GM21515 (cell line): ENCODE data around the gene EXOC1.
A peak's percentile ranks its signal among the peaks of the same experiment; 100 is the strongest.
"Not testable (repeated sequence)": the region's sequence is repeated elsewhere in the genome, so short reads cannot be mapped to it uniquely, and the experiment has no call there.

ENCODE experiments used
- ATAC-seq: cut with Tn5 transposase; IDR thresholded peaks from one replicate; pipeline ENCODE4 v1.9.1; 2021; ENCODE audit not compliant: unreplicated experiment

EXOC1 gene, protein sequence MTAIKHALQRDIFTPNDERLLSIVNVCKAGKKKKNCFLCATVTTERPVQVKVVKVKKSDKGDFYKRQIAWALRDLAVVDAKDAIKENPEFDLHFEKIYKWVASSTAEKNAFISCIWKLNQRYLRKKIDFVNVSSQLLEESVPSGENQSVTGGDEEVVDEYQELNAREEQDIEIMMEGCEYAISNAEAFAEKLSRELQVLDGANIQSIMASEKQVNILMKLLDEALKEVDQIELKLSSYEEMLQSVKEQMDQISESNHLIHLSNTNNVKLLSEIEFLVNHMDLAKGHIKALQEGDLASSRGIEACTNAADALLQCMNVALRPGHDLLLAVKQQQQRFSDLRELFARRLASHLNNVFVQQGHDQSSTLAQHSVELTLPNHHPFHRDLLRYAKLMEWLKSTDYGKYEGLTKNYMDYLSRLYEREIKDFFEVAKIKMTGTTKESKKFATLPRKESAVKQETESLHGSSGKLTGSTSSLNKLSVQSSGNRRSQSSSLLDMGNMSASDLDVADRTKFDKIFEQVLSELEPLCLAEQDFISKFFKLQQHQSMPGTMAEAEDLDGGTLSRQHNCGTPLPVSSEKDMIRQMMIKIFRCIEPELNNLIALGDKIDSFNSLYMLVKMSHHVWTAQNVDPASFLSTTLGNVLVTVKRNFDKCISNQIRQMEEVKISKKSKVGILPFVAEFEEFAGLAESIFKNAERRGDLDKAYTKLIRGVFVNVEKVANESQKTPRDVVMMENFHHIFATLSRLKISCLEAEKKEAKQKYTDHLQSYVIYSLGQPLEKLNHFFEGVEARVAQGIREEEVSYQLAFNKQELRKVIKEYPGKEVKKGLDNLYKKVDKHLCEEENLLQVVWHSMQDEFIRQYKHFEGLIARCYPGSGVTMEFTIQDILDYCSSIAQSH

DNA sequence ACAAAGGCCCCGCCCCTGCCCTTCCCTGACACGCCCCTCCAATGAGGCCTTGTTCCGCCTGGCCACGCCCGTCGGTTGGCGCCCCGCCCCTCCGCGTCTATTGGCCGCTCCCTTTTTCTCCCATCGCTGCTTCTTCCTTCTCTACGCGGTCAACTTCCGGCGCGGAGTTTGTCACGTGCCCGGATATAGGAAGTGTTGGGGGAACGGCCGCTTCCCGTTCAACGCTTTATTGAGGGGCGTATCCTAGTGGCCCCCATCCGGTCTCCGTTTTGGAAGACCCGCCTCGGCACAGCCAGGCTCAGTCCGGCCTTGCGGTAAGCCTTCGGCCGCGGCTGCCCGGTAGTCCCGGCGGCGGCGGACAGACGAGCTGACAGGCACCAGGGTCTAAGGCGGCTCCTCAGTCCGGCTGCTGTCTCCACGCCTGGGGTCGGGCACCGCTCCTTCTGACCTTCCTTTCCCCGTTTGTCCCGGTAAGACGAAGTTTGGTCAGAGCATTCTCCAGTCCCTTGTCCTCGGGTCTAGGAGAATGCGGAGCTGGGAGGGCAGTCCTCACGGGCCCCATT lies at the start of gene EXOC1:
TSS of gene EXOC1 (plus strand) at position 165 of the 563 bp plus-strand sequence. CDS start 4,676 bp downstream, outside the sequence.
- ATAC-seq, result peak; percentile 99

DNA sequence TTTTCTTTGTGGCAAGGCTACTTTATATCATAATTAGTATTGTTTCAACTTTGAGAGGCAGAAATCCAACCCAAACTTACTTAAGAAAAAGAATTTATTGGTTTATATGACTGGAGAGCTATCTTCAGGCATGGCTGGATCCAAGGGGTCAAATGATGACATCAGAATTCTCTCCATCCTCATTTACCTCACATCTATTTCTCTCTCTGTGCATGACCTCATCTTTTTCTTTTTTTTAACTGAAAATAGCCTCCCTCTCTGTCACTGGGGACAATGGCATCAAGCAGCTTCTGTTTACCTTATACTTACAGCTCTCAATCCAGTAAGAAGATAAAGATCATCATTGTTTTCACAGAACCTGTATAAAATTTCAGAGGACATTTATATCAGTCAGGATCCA lies 45.9 kb upstream of the EXOC1 start:
- ATAC-seq, result no peak

DNA sequence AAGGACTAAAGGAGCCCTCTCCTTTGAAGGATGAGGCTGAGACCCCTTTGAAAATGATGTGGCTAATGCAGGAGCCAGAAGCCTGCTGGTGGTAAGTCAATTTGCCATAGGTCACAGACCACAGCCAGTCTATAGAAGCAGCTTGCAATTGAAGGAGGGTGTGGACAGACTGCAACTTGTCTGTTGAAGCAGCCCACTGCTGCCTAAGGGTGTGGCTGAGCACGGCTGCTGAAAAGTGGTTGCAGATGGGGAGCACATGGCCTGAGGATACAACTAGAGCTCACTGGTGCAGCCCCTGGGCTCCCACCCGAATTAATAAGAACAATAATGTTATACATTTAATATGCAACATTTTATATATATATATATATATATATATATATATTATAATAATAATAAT lies 45.3 kb upstream of the EXOC1 start:
- no peak for ATAC-seq

DNA sequence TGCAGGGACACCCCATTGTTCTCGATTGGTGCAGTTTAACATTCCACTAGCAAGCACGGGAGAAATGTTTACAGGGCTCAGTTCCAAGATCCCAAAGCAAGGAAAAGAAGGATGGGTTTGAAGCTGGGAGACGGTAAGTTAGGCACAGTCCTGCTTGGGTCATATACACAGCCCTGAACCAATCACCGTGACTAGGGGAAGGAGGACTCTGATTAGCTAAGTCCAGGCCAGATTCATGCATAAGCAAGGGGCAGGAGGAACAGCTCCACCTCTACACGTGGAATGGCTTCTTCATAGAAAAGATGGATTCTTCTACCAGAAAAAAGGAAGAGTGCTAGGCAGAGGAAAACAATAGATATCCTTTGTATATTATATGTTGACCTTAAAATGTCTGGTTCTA lies 44.8 kb upstream of the EXOC1 start:
- ATAC-seq, result no peak

DNA sequence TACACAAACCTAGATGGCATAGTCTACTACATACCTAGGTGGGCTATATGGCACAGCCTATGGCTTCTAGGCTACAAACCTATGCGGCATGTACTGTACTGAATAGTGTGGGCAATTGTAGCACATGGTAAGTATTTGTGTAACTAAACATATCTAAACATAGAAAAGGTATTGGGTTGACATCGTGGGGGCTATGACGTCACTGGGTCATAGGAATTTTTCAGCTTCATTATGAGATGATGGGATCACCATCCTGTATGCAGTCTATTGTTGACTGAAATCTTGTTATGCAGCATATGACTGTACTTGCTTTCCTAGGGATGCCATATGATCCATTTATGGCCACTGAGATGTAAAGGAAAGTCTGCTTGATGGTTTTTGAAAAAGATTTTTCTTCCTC lies 35.8 kb upstream of the EXOC1 start:
- ATAC-seq, result no peak

DNA sequence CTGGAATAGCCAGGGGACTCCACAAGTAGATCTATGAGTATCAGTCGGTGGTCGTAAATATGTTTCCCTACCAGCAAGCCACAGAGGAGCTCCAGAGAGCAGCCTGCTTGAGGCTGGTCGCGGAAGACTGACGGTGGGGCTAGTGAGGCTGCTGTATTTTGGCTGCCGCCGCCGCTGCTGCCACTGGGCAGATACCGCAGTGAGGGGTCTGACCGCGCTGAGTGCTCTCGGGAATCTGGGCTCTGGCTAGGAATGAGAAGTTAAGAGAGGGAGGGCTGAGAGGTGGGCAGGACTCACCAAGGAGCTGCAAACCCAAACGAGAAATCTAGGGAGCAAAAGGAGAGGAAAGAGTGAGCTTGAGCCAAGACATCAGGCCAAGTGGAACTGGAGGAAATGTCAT lies 33.8 kb upstream of the EXOC1 start, which contains the start of gene EXOC1L:
TSS of gene EXOC1L (plus strand) at position 157 of the 400 bp plus-strand sequence. CDS start at position 394, 237 bp downstream.
- no peak for ATAC-seq

DNA sequence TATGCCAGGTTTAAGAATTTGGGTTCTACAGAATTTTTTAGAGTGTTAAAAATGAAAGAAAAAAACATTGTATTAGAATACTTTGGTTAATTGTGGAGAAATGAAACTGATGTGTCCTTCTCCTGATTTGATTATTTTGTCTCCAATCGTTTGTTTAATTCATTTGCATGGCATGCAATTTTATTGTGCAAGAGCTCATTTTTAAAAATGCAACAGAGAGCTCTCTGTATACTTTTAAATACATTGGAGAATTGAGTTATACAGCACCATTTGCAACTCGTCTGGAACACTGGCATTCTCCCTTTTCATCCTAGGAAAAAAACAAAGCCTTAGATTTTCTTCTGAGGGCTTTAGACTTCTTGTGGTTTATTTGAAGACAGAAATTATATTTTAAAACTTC lies 33.2 kb upstream of the EXOC1 start:
- no peak for ATAC-seq

DNA sequence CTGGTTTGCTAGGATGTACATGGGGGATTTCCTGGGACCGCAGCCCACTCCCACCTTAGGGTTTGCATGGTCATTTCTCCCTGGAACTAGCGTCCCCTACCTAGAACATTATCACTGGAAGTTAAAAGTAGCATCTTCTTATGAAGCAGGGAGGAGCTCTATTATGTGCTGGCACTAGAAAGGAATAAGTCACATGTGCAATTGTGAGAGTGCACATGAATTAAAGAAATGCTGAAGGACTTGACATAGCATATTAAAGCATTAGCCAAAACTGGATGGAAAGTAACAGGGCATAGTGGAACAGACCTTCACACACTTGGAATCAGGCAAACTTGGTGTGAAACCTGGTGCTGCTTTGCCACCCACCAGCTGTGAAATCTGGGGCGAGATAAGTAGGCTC lies 31.1 kb upstream of the EXOC1 start:
- ATAC-seq, result no peak

DNA sequence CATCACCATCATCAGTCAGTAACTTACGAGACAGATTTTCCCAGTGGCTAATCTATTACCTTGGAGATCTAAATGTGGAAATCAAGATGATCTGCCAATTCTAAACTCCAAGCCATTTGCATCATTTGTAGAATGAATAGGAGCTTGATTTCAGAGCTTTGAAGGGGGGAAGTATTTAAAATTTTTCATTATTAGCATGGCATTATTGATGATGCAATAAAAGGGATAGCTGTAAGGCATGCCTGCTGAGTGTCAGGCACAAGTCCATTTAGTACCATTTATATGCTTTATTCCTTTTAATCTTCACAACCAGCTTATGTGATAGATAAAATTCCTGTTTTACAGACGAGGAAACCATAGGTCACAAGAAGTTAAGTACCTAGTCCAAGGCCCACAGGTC lies 28.6 kb upstream of the EXOC1 start:
- no peak for ATAC-seq

DNA sequence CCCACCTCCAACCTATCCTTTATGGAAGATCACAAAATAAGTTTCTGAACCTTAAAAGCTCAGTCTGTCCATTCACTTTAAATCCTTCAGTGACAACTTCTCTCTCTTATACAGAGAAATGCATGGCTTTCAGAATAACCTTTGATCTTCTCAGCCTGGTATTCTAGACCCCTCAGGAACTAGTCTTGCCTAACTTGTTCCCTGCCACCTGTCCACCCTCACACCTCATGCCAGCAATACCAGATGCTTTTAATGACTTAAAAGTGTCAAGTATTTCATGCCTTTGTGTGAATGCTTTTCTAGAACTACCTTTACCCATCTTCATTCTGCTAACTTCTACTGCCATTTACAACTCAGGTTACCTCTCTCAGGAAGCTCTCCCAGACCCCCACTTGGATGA lies 26.5 kb upstream of the EXOC1 start:
- no peak for ATAC-seq

DNA sequence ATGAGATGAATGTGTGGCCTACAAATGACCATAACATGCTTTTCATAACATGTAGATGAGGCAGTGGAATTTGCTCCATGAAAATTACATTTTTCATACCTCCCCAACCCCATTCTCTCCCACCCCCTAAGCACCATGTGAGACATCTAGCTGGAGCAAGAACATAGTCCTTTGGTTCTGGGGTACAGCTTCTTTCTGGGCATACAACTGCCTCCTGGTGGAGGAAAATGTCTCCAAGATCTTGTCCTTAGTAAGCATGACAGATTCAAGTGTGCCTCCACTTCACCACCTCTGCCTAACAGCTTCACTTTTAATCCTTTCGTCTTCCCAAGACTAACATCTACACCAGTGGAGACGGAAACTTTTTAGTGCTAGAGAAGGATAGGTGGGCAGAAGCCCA lies 25.9 kb upstream of the EXOC1 start:
- no peak for ATAC-seq

DNA sequence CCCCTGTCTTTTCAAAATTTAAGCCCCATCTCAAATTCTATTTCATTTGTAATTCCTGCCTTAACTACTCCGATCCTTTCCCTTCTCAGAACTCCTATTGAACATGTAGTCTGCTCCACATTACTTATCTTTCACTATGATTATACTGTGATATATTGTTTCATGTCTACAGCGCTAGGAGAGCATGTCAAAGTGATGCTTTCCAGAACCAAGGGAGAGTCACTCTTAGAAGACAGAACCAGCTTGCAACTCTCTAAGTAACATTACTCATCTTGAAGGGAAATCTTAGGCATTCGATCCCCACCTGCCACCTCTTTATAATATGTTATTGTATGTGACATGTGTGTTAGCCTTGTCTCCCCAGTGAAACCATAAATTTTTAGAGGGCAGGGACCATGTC lies 23.4 kb upstream of the EXOC1 start:
- ATAC-seq, result no peak

DNA sequence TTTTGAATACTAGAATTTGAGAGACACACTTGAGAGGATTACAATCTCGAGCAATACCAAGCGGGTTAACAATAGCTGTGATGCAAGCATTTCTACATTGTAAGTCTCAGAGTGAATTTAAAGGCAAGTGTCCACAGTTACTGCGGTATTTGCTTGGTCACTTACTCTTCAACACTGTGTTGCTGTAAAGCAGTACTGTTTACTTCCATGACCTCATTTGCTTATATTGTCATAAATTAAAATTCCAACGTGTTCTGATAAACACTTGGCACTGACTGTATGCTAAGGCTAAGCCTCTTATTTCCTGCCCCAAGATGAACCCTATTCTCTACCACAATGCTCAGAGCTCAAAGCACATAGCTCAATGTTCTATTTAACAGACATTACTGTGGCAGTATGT lies 22.7 kb upstream of the EXOC1 start:
- no peak for ATAC-seq

DNA sequence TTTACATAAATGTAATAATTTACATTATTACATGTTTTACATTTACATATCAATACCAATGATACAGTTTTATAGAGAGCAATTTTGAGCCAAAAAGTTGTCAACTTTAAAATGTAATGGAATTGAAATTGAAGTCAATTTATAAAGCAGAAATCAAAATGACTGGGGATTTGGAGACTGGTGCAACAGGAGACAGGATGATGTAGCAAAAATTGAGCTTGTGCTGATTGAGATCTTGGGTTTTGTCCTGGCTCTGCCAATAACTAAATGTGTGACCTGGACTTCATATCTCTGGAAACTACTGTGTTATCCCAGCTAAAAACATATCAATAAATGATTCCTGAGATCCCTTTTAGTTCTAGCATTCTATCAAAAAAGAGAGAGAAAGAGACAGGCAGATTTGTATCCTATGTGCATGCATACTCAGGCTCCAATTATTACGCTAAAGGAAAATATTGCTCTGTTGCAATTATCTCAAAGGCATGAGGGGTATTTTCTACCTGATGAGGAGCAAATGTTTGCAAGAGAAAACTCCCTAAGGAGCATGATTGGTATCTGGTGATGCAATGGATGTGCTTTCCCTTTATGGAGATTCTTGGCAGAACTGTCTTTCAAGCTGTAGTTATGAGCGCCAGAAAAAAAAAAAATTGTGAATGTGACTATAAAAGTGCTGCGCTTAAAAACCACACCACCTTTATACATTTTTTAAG lies 19.2 kb upstream of the EXOC1 start:
- no peak for ATAC-seq

DNA sequence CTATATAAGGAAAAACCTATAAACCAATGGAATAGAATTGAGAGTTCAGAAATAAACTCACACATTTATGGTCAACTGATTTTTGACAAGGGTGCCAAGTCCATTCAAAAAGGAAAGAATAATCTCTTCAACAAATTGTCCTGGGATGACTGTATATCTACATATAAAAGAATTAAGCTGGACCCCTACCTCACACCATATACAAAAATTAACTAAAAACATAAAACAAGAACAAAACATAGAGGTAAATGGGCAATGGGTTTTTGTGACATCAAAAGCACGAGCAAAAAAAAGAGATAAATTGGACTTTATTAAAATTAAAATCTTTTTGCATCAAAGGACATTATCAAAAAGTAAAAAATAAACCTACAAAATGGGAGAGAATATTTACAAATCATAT lies 15.5 kb upstream of the EXOC1 start:
- no peak for ATAC-seq

DNA sequence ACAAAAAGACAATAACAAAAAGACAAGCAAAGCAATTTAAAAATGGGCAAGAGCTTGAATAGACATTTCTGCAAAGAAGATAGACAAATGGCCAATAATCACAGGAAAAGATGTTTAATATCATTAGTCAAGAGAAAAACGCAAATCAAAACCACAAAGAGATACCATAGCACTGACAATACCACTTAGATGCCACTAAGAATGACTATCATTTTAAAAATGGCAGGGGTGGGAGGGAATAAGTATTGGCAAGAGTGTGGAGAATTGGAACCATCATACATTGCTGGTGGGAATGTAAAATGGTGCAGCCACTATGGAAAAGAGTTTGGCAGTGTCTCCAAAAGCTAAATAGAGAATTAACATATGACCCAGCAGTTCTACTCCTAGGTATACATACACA lies 15.1 kb upstream of the EXOC1 start:
- ATAC-seq, result no peak

DNA sequence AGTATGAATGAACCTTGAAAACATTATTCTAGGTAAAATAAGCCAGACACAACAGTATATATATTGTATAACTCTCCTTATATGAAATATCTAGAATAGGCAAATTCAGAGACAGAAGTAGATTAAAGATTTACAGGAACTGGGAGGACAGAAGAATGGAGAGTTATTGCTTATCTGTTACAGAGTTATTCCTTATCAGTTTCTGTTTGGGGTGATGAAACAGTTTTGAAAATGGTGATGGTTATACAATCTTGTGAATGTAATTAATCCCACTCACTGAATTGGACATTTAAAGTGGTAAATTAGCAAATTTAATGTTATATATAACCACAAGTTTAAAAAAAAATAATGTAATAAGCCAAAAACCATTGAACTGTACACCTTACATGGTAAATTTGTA lies 14.5 kb upstream of the EXOC1 start:
- ATAC-seq, result no peak

DNA sequence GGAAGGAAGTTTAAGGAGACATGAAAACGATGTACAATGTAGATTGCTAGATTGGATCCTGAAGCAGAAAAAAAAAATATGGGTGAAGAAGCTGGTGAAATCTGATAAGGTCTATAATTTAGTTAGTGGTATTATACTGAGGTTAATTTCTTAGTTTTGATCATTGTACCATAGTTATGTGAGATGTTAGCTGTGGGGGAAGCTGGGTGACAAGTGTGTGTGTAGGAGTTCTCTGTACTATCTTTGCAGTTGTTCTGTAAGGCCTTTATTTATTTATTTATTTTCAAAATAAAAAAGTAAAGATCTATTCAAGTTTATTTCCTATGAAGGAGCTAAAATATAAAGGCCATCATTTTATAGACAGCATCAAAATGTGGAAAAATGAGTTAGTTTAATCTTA lies 12.5 kb upstream of the EXOC1 start:
- ATAC-seq, result no peak

DNA sequence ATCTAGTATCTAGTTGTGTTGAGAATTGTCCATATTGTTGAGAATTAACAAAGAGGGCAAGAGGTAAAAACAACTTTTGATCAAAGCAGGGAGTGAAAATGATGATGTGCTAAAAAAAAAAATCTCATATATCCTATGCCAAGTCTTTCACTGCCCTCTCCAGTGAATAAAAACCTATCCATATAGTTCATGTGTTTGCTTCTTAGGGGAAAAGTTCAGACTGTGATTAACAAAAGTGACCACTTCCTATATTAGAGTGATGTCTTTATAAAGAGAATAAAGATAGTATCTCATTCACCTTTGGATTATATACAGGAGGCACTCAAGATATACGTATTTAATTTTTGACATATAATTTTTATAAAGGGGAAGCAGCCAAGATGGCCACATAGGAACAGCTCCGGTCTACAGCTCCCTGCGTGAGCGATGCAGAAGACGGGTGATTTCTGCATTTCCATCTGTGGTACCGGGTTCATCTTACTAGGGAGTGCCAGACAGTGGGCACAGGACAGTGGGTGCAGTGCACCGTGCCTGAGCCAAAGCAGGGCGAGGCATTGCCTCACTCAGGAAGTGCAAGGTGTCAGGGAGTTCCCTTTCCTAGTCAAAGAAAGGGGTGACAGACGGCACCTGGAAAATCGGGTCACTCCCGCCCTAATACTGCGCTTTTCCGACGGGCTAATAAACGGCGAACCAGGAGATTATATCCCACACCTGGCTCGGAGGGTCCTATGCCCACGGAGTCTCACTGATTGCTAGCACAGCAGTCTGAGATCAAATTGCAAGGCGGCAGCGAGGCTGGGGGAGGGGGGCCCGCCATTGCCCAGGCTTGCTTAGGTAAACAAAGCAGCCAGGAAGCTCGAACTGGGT lies 11.8 kb upstream of the EXOC1 start:
- ATAC-seq, result not testable (repeated sequence)

DNA sequence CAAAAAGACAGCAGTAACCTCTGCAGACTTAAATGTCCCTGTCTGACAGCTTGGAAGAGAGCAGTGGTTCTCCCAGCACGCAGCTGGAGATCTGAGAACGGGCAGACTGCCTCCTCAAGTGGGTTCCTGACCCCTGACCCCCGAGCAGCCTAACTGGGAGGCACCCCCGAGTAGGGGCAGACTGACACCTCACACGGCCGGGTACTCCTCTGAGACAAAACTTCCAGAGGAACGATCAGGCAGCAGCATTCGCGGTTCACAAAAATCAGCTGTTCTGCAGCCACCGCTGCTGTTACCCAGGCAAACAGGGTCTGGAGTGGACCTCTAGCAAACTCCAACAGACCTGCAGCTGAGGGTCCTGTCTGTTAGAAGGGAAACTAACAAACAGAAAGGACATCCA lies 11.1 kb upstream of the EXOC1 start:
- not testable (repeated sequence) for ATAC-seq
